ENCODE results near the gene ATG101. TPM values are rescaled to one million over a fixed set of nuclear protein-coding genes. Genes with fewer than 3 reads are reported as not detected.
A peak's percentile ranks its signal among the peaks of the same experiment; 100 is the strongest.

Gene ATG101
- total RNA-seq, 4 donors from 2014 or later: 28.3 to 42.1 (median 37.2) TPM

DNA sequence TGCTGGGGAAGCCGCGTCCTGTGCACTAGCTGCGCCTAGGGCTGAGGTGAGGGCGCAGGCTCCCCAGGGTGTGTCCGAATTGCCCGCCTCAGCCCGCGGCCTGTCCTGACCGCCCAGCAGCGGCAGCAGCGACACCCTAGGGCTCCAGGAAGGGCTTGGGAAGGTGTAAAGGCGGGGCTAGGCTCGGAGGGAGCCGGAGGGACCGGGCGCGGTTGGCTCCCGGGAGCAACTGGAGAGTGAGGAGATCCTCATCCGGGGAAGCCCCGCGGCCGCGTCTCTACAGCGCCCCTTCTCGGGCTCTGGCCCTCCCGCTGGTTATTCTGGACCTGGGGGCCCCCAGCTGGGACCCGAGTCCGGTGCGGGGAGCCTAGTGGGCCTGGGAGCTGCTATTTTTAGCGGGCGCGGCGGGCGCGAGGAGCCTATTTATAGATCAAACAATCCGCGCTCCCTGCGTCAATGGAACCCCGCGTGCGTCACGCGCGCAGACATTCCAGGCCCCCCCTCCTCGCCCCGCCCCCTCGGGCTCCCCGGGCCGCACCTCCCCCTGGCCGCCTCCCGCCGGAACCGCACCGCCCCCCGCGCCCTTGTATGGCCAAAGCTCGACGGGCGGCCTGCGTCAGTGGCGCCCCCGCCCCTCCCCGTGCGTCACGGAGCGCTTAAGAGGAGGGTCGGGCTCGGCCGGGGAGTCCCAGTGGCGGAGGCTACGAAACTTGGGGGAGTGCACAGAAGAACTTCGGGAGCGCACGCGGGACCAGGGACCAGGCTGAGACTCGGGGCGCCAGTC lies 18.8 kb upstream of the ATG101 start, which contains the start of gene NR4A1:
Gene NR4A1, plus strand, starts transcription at position 685 of the 784 bp plus-strand sequence. CDS start 2,887 bp downstream, outside the sequence.
- Histone ChIP-seq H3K4me3 (peak within 1 kb of the TSS; percentile 73 to 74), H3K4me1 (peaks cover under 1 to 12% of the 10 kb centered on the region in 2 donors), H3K27ac (peak within 1 kb of the TSS; percentile 98 to 99), H3K27me3 (no peaks in the 10 kb centered on the region), H3K9me3 (no peaks in the 10 kb centered on the region), H3K36me3 (no peaks in the 10 kb centered on the region)
- peak; percentile 99 for DNase-seq
- intact Hi-C loops (cut with DNase I; ENCODE audit: low total_unique reads): no loop called here
- TF ChIP-seq, protein P1, sequence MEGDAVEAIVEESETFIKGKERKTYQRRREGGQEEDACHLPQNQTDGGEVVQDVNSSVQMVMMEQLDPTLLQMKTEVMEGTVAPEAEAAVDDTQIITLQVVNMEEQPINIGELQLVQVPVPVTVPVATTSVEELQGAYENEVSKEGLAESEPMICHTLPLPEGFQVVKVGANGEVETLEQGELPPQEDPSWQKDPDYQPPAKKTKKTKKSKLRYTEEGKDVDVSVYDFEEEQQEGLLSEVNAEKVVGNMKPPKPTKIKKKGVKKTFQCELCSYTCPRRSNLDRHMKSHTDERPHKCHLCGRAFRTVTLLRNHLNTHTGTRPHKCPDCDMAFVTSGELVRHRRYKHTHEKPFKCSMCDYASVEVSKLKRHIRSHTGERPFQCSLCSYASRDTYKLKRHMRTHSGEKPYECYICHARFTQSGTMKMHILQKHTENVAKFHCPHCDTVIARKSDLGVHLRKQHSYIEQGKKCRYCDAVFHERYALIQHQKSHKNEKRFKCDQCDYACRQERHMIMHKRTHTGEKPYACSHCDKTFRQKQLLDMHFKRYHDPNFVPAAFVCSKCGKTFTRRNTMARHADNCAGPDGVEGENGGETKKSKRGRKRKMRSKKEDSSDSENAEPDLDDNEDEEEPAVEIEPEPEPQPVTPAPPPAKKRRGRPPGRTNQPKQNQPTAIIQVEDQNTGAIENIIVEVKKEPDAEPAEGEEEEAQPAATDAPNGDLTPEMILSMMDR (IDR thresholded peaks at IDR 0.05): peak in 3 of 4 experiments; percentile 13 to 34 (median 31)
- peak; percentile 97 to 99 for TF ChIP-seq POLR2A (IDR thresholded peaks at IDR 0.05)

DNA sequence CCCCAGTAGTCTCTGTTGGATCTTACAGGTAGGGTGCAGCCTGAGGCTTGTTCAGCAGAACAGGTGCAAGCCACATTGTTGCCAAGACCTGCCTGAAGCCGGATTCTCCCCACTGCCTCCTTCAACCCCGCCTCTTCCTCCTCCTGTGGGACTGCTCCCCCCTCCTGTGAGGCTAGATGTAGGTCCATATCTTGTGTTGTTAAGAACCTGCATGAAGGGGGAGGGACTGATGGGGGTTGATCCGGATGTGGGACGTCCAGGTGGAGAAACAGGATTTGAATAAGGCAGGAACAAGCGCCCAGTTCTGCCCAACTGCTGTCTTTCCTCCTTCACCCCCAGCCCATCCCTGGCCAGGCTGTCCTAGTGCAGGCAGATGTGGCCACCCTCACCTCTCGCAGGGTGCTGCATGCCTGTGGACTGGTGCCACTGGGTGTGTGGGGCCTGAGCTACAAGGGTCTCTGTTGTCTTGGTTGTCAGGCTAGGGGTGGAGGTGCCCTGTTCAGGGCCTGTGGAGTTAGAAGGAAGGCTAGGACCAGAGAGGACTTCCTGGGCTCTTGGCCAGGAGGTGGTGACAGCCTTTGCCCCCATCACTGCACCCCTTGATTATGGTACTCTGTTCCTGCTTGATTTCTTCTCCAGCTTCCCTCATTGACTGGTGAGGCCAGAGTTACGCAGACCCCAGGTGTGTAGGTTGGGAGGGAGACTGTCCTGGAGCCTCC lies 17.2 kb upstream of the ATG101 start:
- H3K9me3 ChIP-seq: no peaks in the 10 kb centered on the region
- H3K27me3 ChIP-seq: no peaks in the 10 kb centered on the region
- H3K4me1 ChIP-seq: peaks cover 0 to 12% of the 10 kb centered on the region in 2 donors
- H3K27ac ChIP-seq: peak overlapping the region; percentile 98 to 99
- TF ChIP-seq, protein P1 (IDR thresholded peaks at IDR 0.05): no peak
- TF ChIP-seq POLR2A (IDR thresholded peaks at IDR 0.05): no peak
- intact Hi-C loops (cut with DNase I; ENCODE audit: low total_unique reads): no loop called here
- H3K36me3 ChIP-seq: no peaks in the 10 kb centered on the region
- DNase-seq: peak in 1 of 2 donors; percentile 35
- peak overlapping the region; percentile 73 to 74 for H3K4me3 ChIP-seq

DNA sequence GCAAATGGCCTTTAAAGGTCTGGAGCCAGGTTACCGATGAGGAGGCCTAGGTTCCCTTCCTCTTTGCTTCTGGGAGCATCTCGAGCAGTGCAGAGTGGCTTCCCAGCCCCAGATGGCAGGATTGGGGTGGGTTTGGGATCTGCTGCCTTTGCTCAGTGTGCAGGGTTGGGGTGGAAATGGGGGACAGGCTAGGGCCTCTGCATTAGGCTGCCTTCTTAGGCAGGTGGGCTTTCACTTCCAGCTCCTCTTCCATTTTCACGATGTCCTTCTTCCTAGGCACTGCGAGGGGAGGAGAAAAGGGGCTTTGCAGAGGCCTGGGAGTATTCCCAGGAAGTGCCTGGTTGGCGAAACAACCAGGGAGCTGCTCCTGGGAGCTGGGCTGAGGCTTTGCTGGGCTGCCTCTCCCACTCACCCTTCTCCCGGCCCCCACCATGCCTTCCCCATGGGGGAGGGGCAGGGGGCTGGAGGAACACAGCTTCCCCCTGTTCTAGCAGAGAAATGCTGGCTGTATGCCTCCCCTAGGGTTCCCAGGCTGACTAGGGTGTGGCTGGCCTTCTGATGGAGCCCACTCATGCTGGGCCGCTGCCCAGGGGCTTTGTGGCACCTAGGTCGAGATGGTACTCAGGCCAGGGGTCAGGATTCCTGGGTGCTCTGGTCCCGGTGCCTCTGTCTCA lies 16.1 kb upstream of the ATG101 start:
- intact Hi-C loops (cut with DNase I; ENCODE audit: low total_unique reads): no loop called here
- Histone ChIP-seq H3K36me3 (no peaks in the 10 kb centered on the region), H3K27me3 (no peaks in the 10 kb centered on the region), H3K27ac (peak overlapping the region; percentile 98 to 99), H3K9me3 (no peaks in the 10 kb centered on the region), H3K4me1 (peaks cover 0 to 12% of the 10 kb centered on the region in 2 donors), H3K4me3 (peak overlapping the region in 1 of 2 donors; percentile 73)
- no peak for TF ChIP-seq POLR2A (IDR thresholded peaks at IDR 0.05)
- TF ChIP-seq, protein P1 (IDR thresholded peaks at IDR 0.05): no peak
- peak in 1 of 2 donors; percentile 30 for DNase-seq

DNA sequence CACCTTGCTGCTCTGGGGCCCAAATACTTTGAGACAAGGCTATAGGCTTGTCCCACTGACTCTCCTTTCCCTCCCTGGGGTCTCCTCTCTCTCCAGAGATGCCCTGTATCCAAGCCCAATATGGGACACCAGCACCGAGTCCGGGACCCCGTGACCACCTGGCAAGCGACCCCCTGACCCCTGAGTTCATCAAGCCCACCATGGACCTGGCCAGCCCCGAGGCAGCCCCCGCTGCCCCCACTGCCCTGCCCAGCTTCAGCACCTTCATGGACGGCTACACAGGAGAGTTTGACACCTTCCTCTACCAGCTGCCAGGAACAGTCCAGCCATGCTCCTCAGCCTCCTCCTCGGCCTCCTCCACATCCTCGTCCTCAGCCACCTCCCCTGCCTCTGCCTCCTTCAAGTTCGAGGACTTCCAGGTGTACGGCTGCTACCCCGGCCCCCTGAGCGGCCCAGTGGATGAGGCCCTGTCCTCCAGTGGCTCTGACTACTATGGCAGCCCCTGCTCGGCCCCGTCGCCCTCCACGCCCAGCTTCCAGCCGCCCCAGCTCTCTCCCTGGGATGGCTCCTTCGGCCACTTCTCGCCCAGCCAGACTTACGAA lies 15.4 kb upstream of the ATG101 start:
- Histone ChIP-seq H3K4me3 (peak overlapping the region in 1 of 2 donors; percentile 73), H3K36me3 (no peaks in the 10 kb centered on the region), H3K27ac (peak overlapping the region; percentile 98 to 99), H3K9me3 (no peaks in the 10 kb centered on the region), H3K4me1 (peaks cover 0 to 12% of the 10 kb centered on the region in 2 donors), H3K27me3 (no peaks in the 10 kb centered on the region)
- intact Hi-C loops (cut with DNase I; ENCODE audit: low total_unique reads): no loop called here
- DNase-seq: peak in 1 of 2 donors; percentile 33
- TF ChIP-seq, protein P1 (IDR thresholded peaks at IDR 0.05): no peak

All from uterus (tissue), 4 donors.